OCI-LY3 (cell line): ENCODE results near the gene RPRD1A.

Experiments
- H2AFZ ChIP-seq: fragments of 200-600, 300-600 bp; shearing (Covaris generic); 2 replicates; pipeline ENCODE4 v1.6.0; 2014; ENCODE audit warnings: antibody characterized with exemption, low read depth, low read length
- H3K27ac ChIP-seq: fragments of 200-600, 300-600 bp; sonication (generic); 2 replicates; pipeline ENCODE4 v1.5.1; 2014; ENCODE audit warnings: mild to moderate bottlenecking, low read length, moderate library complexity, mixed read lengths
- H3K27me3 ChIP-seq: fragments of 200-600, 300-600 bp; sonication (generic); 2 replicates; pipeline ENCODE4 v1.6.1; 2014; ENCODE audit warnings: low read depth, low read length, mixed read lengths
- H3K36me3 ChIP-seq: fragments of 200-600, 300-600 bp; sonication (generic); replicated peaks from 2 replicates; pipeline ENCODE3; 2014; ENCODE audit warnings: low read depth, low read length, mixed read lengths
- H3K4me1 ChIP-seq: fragments of 300-600, 200-600 bp; sonication (generic); 2 replicates; pipeline ENCODE4 v1.6.1; 2014; ENCODE audit warnings: low read length, mixed read lengths
- H3K4me2 ChIP-seq: fragments of 200-600, 300-600 bp; sonication (generic); 2 replicates; pipeline ENCODE4 v1.6.1; 2014; ENCODE audit warnings: low read length, mixed read lengths
- H3K4me3 ChIP-seq: fragments of 300-600, 200-600 bp; sonication (generic); 2 replicates; pipeline ENCODE4 v1.5.1; 2014; ENCODE audit warnings: antibody characterized with exemption, mild to moderate bottlenecking, low read length, moderate library complexity
- H3K79me2 ChIP-seq: fragments of 300-600, 200-600 bp; shearing (Covaris generic); 2 replicates; pipeline ENCODE4 v1.6.1; 2014; ENCODE audit warnings: mild to moderate bottlenecking, low read length, mixed read lengths
- H3K9ac ChIP-seq: fragments of 300-600, 200-600 bp; shearing (Covaris generic); 2 replicates; pipeline ENCODE4 v1.6.0; 2014; ENCODE audit warnings: mild to moderate bottlenecking, low read length, moderate library complexity
- H3K9me3 ChIP-seq: fragments of 200-600, 300-600 bp; shearing (Covaris generic); 2 replicates; pipeline ENCODE4 v1.6.1; 2014; ENCODE audit warnings: low read length, mixed read lengths; ENCODE audit not compliant: insufficient read depth
- H4K20me1 ChIP-seq: fragments of 200-600, 300-600 bp; sonication (generic); 2 replicates; pipeline ENCODE4 v1.6.1; 2016; ENCODE audit warnings: low read length, mixed read lengths; ENCODE audit not compliant: insufficient read depth
- CTCF ChIP-seq: fragments of 200-600, 300-600 bp; sonication (generic); IDR thresholded peaks from 2 replicates; pipeline ENCODE4 v1.5.1; 2014; ENCODE audit warnings: antibody characterized with exemption, low read length, low read depth
- EZH2phosphoT487 ChIP-seq: fragments of 200-600 bp; shearing (Covaris generic); IDR thresholded peaks from 2 replicates; pipeline ENCODE4 v1.6.1; 2018; ENCODE audit warnings: antibody characterized with exemption, mixed run types, low read depth

The RPRD1A gene

GRCh38 chr18:35998967-35999366 lies 68.4 kb downstream of the RPRD1A start:
- Histone ChIP-seq H3K9ac (no peak overlapping the region), H3K4me3 (no peak overlapping the region), H3K4me1 (no peaks in the 10 kb centered on the region), H3K27me3 (no peaks in the 10 kb centered on the region), H3K36me3 (no peaks in the 10 kb centered on the region), H3K4me2 (no peak overlapping the region), H4K20me1 (no peaks in the 10 kb centered on the region), H3K9me3 (no peaks in the 10 kb centered on the region), H2AFZ (no peak overlapping the region), H3K79me2 (no peaks in the 10 kb centered on the region), H3K27ac (no peak overlapping the region)
- TF ChIP-seq EZH2phosphoT487, result no peak

- Histone ChIP-seq H3K4me2 (no peak overlapping the region), H3K9ac (no peak overlapping the region), H4K20me1 (no peaks in the 10 kb centered on the region), H3K27me3 (no peaks in the 10 kb centered on the region), H2AFZ (no peak overlapping the region), H3K4me3 (no peak overlapping the region), H3K27ac (no peak overlapping the region), H3K79me2 (no peaks in the 10 kb centered on the region), H3K36me3 (peaks cover 7% of the 10 kb centered on the region), H3K9me3 (no peaks in the 10 kb centered on the region), H3K4me1 (no peaks in the 10 kb centered on the region)
- TF ChIP-seq EZH2phosphoT487 (no peak), CTCF (no peak)
Observed at GRCh38 chr18:35993013-35993412, 74.3 kb downstream of the RPRD1A start.

- Histone ChIP-seq H3K27ac (no peak overlapping the region), H3K9ac (no peak overlapping the region), H3K4me1 (no peaks in the 10 kb centered on the region), H2AFZ (no peak overlapping the region), H3K27me3 (no peaks in the 10 kb centered on the region), H3K36me3 (peaks cover 7% of the 10 kb centered on the region), H3K4me2 (no peak overlapping the region), H3K9me3 (no peaks in the 10 kb centered on the region), H4K20me1 (no peaks in the 10 kb centered on the region), H3K4me3 (no peak overlapping the region), H3K79me2 (no peaks in the 10 kb centered on the region)
- TF ChIP-seq EZH2phosphoT487 (no peak), CTCF (no peak)
Observed at GRCh38 chr18:35991696-35992095, 75.7 kb downstream of the RPRD1A start.

GRCh38 chr18:35983818-35984217 lies 83.5 kb downstream of the RPRD1A start:
- H3K4me1 ChIP-seq, result no peaks in the 10 kb centered on the region
- H3K27me3 ChIP-seq, result no peaks in the 10 kb centered on the region
- H2AFZ ChIP-seq, result no peak overlapping the region
- H3K79me2 ChIP-seq, result no peaks in the 10 kb centered on the region
- H3K36me3 ChIP-seq, result peaks cover 28% of the 10 kb centered on the region
- H4K20me1 ChIP-seq, result no peaks in the 10 kb centered on the region
- H3K9ac ChIP-seq, result no peak overlapping the region
- H3K4me3 ChIP-seq, result no peak overlapping the region
- no peak overlapping the region for H3K4me2 ChIP-seq
- TF ChIP-seq EZH2phosphoT487 (no peak), CTCF (no peak)
- H3K27ac ChIP-seq, result no peak overlapping the region
- no peaks in the 10 kb centered on the region for H3K9me3 ChIP-seq

GRCh38 chr18:35983147-35983546 lies 84.2 kb downstream of the RPRD1A start:
- no peak overlapping the region for H3K9ac ChIP-seq
- H4K20me1 ChIP-seq, result no peaks in the 10 kb centered on the region
- no peak overlapping the region for H3K4me2 ChIP-seq
- H3K4me3 ChIP-seq, result no peak overlapping the region
- no peak for TF ChIP-seq EZH2phosphoT487
- TF ChIP-seq CTCF, result no peak
- H3K9me3 ChIP-seq, result no peaks in the 10 kb centered on the region
- no peaks in the 10 kb centered on the region for H3K79me2 ChIP-seq
- no peak overlapping the region for H3K27ac ChIP-seq
- no peak overlapping the region for H2AFZ ChIP-seq
- H3K27me3 ChIP-seq, result no peaks in the 10 kb centered on the region
- H3K36me3 ChIP-seq, result peaks cover 33% of the 10 kb centered on the region
- no peaks in the 10 kb centered on the region for H3K4me1 ChIP-seq
